Amniotic epithelial cell (primary cell): Measurements from ENCODE around the gene CLCA4.

Source experiments
- DNase-seq: peaks from one replicate; pipeline ENCODE4 v3.0.0-alpha.2; 2010; ENCODE audit warnings: low read depth

Gene CLCA4

GRCh38 chr1:86546787-86547221 is at the start of gene CLCA4:
TSS of gene CLCA4 (plus strand) at chr1:86547078. CDS start at chr1:86547120, 42 bp downstream.
- no peak for DNase-seq

- DNase-seq = no peak
Measured at GRCh38 chr1:86498281-86498680, 48.6 kb upstream of the CLCA4 start.

- peak; percentile 45 for DNase-seq
Measured at GRCh38 chr1:86499987-86500593, 46.8 kb upstream of the CLCA4 start.

- no peak for DNase-seq
Measured at GRCh38 chr1:86500714-86501113, 46.2 kb upstream of the CLCA4 start.

GRCh38 chr1:86502125-86502646 is 44.7 kb upstream of the CLCA4 start:
- peak; percentile 47 for DNase-seq

GRCh38 chr1:86502721-86503405 is 44.0 kb upstream of the CLCA4 start:
- peak; percentile 60 for DNase-seq

GRCh38 chr1:86503406-86504136 is 43.3 kb upstream of the CLCA4 start:
- DNase-seq = peak; percentile 42

- DNase-seq = peak; percentile 27
Measured at GRCh38 chr1:86504137-86504479, 42.8 kb upstream of the CLCA4 start.

GRCh38 chr1:86504895-86505563 is 41.8 kb upstream of the CLCA4 start:
- peak; percentile 90 for DNase-seq

GRCh38 chr1:86505564-86505902 is 41.3 kb upstream of the CLCA4 start:
- no peak for DNase-seq

GRCh38 chr1:86507935-86508582 is 38.8 kb upstream of the CLCA4 start:
- DNase-seq = peak; percentile 54

- DNase-seq = no peak
Measured at GRCh38 chr1:86508583-86508969, 38.3 kb upstream of the CLCA4 start.

- peak; percentile 19 for DNase-seq
Measured at GRCh38 chr1:86515597-86515996, 31.3 kb upstream of the CLCA4 start.

- DNase-seq = no peak
Measured at GRCh38 chr1:86516335-86516734, 30.5 kb upstream of the CLCA4 start.

GRCh38 chr1:86517336-86517735 is 29.5 kb upstream of the CLCA4 start:
- no peak for DNase-seq

- DNase-seq = no peak
Measured at GRCh38 chr1:86520789-86521521, 25.9 kb upstream of the CLCA4 start.

GRCh38 chr1:86521522-86521891 is 25.4 kb upstream of the CLCA4 start:
- no peak for DNase-seq

- no peak for DNase-seq
Measured at GRCh38 chr1:86522240-86522639, 24.6 kb upstream of the CLCA4 start.

GRCh38 chr1:86523670-86524354 is 23.1 kb upstream of the CLCA4 start:
- no peak for DNase-seq

- no peak for DNase-seq
Measured at GRCh38 chr1:86527306-86527705, 19.6 kb upstream of the CLCA4 start.
